ENCODE measurements around the gene FAM120B.

Gene FAM120B

DNA sequence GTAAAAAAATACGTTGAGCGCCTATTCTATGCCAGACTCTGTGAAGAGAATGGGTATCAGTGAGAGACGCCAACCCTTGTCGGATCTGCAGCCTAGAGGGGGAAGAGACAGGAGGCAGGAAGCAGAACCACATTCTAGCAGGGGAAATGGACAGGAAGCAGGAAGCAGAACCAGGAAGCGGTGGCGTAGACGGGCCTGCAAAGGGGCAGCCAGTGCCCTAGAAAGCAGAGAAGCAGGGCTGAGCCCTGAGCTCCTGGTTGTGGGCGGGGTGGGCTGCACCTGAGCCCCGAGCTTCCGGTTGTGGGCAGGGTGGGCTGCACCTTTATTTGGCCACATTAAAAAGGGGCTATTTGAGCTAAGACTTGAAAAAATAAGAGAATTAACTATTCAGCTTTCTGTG is 71.9 kb downstream of the FAM120B start:
- H3K9me2 ChIP-seq (replicated peaks; ENCODE audit: control insufficient read depth, low read length) = no peaks in the 10 kb centered on the region
- H3K79me2 ChIP-seq (ENCODE audit: control insufficient read depth, low read length) = no peaks in the 10 kb centered on the region
- H3K4me2 ChIP-seq (ENCODE audit: low read length) = no peak overlapping the region
- H3K4me3 ChIP-seq (ENCODE audit: low read length) = no peak overlapping the region
- no peaks in the 10 kb centered on the region for H3K27me3 ChIP-seq (ENCODE audit: control insufficient read depth, low read length)
- H4K20me1 ChIP-seq (ENCODE audit: control insufficient read depth, insufficient read depth, low read depth, low read length) = no peaks in the 10 kb centered on the region
- H3K27ac ChIP-seq (ENCODE audit: low read depth, low read length) = no peak overlapping the region
- no peaks in the 10 kb centered on the region for H3K4me1 ChIP-seq (ENCODE audit: control insufficient read depth, low read length)
- no peaks in the 10 kb centered on the region for H3K36me3 ChIP-seq (ENCODE audit: control insufficient read depth, low read length)
- H3F3A ChIP-seq (ENCODE audit: control insufficient read depth, insufficient read depth) = no peaks in the 10 kb centered on the region
- TF ChIP-seq EZH2phosphoT487 (IDR thresholded peaks at IDR 0.05; ENCODE audit: borderline replicate concordance, low read length) = no peak
- H3K9me3 ChIP-seq (ENCODE audit: control insufficient read depth, insufficient read depth, low read length) = no peaks in the 10 kb centered on the region

DNA sequence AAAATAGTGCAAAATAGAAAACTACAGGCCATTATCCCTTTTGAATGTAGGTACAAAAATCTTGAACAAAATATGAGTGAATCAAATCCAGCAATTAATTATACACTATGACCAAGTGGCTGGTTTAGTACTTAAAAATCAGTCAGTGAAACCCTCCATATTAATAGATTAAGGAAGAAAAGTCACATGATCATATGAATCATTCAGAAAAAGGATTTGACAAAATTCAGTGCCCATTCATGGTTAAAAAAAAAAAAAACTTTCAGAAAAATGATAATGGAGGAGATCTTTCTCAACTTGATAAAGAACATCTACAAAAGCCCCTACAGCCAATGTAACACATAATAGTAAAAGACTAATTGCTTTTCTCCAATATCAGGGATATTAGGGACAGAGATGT is 75.0 kb downstream of the FAM120B start:
- Histone ChIP-seq H4K20me1 (ENCODE audit: control insufficient read depth, insufficient read depth, low read depth, low read length) (no peaks in the 10 kb centered on the region), H3K27me3 (ENCODE audit: control insufficient read depth, low read length) (no peaks in the 10 kb centered on the region), H3K4me1 (ENCODE audit: control insufficient read depth, low read length) (no peaks in the 10 kb centered on the region), H3K4me2 (ENCODE audit: low read length) (no peak overlapping the region), H3K79me2 (ENCODE audit: control insufficient read depth, low read length) (no peaks in the 10 kb centered on the region), H3K4me3 (ENCODE audit: low read length) (no peak overlapping the region), H3F3A (ENCODE audit: control insufficient read depth, insufficient read depth) (no peaks in the 10 kb centered on the region), H3K36me3 (ENCODE audit: control insufficient read depth, low read length) (no peaks in the 10 kb centered on the region), H3K9me2 (replicated peaks; ENCODE audit: control insufficient read depth, low read length) (no peaks in the 10 kb centered on the region), H3K27ac (ENCODE audit: low read depth, low read length) (no peak overlapping the region), H3K9me3 (ENCODE audit: control insufficient read depth, insufficient read depth, low read length) (no peaks in the 10 kb centered on the region)
- no peak for TF ChIP-seq EZH2phosphoT487 (IDR thresholded peaks at IDR 0.05; ENCODE audit: borderline replicate concordance, low read length)
- TF ChIP-seq, protein P1, sequence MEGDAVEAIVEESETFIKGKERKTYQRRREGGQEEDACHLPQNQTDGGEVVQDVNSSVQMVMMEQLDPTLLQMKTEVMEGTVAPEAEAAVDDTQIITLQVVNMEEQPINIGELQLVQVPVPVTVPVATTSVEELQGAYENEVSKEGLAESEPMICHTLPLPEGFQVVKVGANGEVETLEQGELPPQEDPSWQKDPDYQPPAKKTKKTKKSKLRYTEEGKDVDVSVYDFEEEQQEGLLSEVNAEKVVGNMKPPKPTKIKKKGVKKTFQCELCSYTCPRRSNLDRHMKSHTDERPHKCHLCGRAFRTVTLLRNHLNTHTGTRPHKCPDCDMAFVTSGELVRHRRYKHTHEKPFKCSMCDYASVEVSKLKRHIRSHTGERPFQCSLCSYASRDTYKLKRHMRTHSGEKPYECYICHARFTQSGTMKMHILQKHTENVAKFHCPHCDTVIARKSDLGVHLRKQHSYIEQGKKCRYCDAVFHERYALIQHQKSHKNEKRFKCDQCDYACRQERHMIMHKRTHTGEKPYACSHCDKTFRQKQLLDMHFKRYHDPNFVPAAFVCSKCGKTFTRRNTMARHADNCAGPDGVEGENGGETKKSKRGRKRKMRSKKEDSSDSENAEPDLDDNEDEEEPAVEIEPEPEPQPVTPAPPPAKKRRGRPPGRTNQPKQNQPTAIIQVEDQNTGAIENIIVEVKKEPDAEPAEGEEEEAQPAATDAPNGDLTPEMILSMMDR (IDR thresholded peaks at IDR 0.05; ENCODE audit: low read depth, low read length, poor library complexity, severe bottlenecking) = no peak

DNA sequence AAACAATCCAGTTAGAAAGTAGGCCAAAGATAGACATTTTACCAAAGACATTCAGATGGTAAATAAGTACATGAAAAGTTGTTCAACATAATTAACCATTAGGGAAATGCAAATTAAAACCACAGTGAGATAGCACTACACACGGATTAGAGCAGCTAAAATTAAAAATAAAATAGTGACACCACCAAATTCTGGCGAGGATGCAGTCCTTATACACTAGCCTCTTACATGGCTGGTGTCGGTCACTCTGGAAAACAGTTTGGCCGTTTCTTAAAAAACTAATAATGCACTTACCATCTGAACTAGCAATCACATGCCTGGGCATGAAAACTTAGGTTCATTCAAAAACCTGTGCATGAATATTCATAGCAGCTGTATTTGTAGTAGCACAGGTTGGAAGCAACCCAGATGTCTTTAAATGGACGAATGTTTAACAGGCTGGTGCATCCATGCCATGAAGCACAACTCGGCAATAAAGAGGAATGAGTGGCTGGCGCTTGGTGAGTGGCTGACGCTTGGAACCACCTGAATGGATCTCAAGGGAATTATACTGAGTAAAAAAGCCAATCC is 77.0 kb downstream of the FAM120B start:
- Histone ChIP-seq H3K4me3 (ENCODE audit: low read length) (no peak overlapping the region), H3K9me2 (replicated peaks; ENCODE audit: control insufficient read depth, low read length) (no peaks in the 10 kb centered on the region), H4K20me1 (ENCODE audit: control insufficient read depth, insufficient read depth, low read depth, low read length) (no peaks in the 10 kb centered on the region), H3K36me3 (ENCODE audit: control insufficient read depth, low read length) (peaks cover 2% of the 10 kb centered on the region; the same call in 1 of the 2 replicates), H3K4me1 (ENCODE audit: control insufficient read depth, low read length) (no peaks in the 10 kb centered on the region), H3K9me3 (ENCODE audit: control insufficient read depth, insufficient read depth, low read length) (no peaks in the 10 kb centered on the region), H3K27ac (ENCODE audit: low read depth, low read length) (no peak overlapping the region), H3F3A (ENCODE audit: control insufficient read depth, insufficient read depth) (no peaks in the 10 kb centered on the region), H3K27me3 (ENCODE audit: control insufficient read depth, low read length) (no peaks in the 10 kb centered on the region), H3K79me2 (ENCODE audit: control insufficient read depth, low read length) (no peaks in the 10 kb centered on the region), H3K4me2 (ENCODE audit: low read length) (no peak overlapping the region)
- no peak for TF ChIP-seq EZH2phosphoT487 (IDR thresholded peaks at IDR 0.05; ENCODE audit: borderline replicate concordance, low read length)
- TF ChIP-seq, protein P1 (IDR thresholded peaks at IDR 0.05; ENCODE audit: low read depth, low read length, poor library complexity, severe bottlenecking) = no peak

DNA sequence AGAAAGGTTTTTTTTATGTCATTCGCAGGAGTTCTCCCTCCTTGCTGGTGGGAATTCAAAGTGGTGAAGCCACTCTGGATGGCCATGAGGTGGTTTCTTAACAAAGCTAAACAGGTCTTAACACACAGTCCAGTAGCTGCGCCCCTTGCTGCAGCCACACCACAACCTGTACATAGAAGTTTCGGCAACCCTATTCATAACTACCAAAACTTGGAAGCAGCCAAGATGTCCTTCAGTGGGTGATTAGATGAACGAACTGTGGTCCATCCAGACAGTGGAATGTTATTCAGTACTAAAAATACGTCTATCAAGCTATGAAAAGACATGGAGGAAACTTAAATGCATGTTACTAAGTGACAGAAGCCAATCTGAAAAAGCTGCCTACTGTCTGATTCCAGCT is 78.9 kb downstream of the FAM120B start:
- TF ChIP-seq, protein P1 (IDR thresholded peaks at IDR 0.05; ENCODE audit: low read depth, low read length, poor library complexity, severe bottlenecking) = no peak
- TF ChIP-seq EZH2phosphoT487 (IDR thresholded peaks at IDR 0.05; ENCODE audit: borderline replicate concordance, low read length) = no peak
- Histone ChIP-seq H3K9me3 (ENCODE audit: control insufficient read depth, insufficient read depth, low read length) (no peaks in the 10 kb centered on the region), H3K4me3 (ENCODE audit: low read length) (no peak overlapping the region)

More for the DNA sequence above, 78.9 kb downstream of the FAM120B start:
- no peak overlapping the region for H3K27ac ChIP-seq (ENCODE audit: low read depth, low read length)
- no peaks in the 10 kb centered on the region for H3F3A ChIP-seq (ENCODE audit: control insufficient read depth, insufficient read depth)
- H3K9me2 ChIP-seq (replicated peaks; ENCODE audit: control insufficient read depth, low read length) = no peaks in the 10 kb centered on the region
- no peaks in the 10 kb centered on the region for H3K4me1 ChIP-seq (ENCODE audit: control insufficient read depth, low read length)
- H3K27me3 ChIP-seq (ENCODE audit: control insufficient read depth, low read length) = no peaks in the 10 kb centered on the region
- no peak overlapping the region for H3K4me2 ChIP-seq (ENCODE audit: low read length)
- no peaks in the 10 kb centered on the region for H3K79me2 ChIP-seq (ENCODE audit: control insufficient read depth, low read length)
- no peaks in the 10 kb centered on the region for H4K20me1 ChIP-seq (ENCODE audit: control insufficient read depth, insufficient read depth, low read depth, low read length)
- peaks cover 7% of the 10 kb centered on the region for H3K36me3 ChIP-seq (ENCODE audit: control insufficient read depth, low read length)
